IMR-90 (cell line): Measurements from ENCODE around the gene SMAD7. TPM values are rescaled to one million over a fixed set of nuclear protein-coding genes. Genes with fewer than 3 reads are reported as not detected.

ENCODE experiments used
- ATAC-seq: fragments of 200-7000 bp; cut with Tn5 transposase; 2 replicates; pipeline ENCODE4 v1.9.1; 2020; ENCODE audit warnings: low read depth, mild to moderate bottlenecking, moderate library complexity
- BruUV-seq: library from RNA; stranded (reverse); fragments of 400-500 nt; replicated peaks from 2 replicates; lab custom pipeline; 2021; lab: Mats Ljungman, UMichigan
- CTCF ChIA-PET: fragments of 300-600 bp; formaldehyde crosslinking; extraction: SDS; loops from one replicate; lab custom pipeline; 2021; ENCODE audit warnings: antibody characterized with exemption; lab: Yijun Ruan, JAX
- POLR2A ChIA-PET: fragments of 300-600 bp; sonication (Branson Sonifier 250); formaldehyde crosslinking; loops from one replicate; lab custom pipeline; 2022; ENCODE audit warnings: antibody characterized with exemption; ENCODE audit not compliant: unreplicated experiment; lab: Charles Lee
- DNase-seq: peaks from one replicate; pipeline ENCODE4 v3.0.0; 2013
- H2AFZ ChIP-seq: replicated peaks from 2 replicates; pipeline ENCODE3; 2013; ENCODE audit warnings: low read length, mild to moderate bottlenecking; ENCODE audit not compliant: poor library complexity
- H2AK5ac ChIP-seq: 2 replicates; pipeline ENCODE4 v1.6.1; 2013; ENCODE audit warnings: low read depth, low read length, inconsistent platforms
- H2AK9ac ChIP-seq: replicated peaks from 2 replicates; pipeline ENCODE3; 2013; ENCODE audit warnings: mild to moderate bottlenecking, low read depth, low read length, moderate library complexity; ENCODE audit not compliant: poor library complexity
- H2BK120ac ChIP-seq: 2 replicates; pipeline ENCODE4 v1.6.1; 2013; ENCODE audit warnings: low read depth, low read length, inconsistent platforms
- H2BK15ac ChIP-seq: 3 replicates; pipeline ENCODE4 v1.6.1; 2013; ENCODE audit warnings: low read depth, low read length, inconsistent platforms
- H2BK20ac ChIP-seq: 2 replicates; pipeline ENCODE4 v1.6.1; 2013; ENCODE audit warnings: low read depth, mild to moderate bottlenecking, inconsistent platforms, low read length, moderate library complexity
- H2BK5ac ChIP-seq: 2 replicates; pipeline ENCODE4 v1.6.1; 2013; ENCODE audit warnings: mild to moderate bottlenecking, low read depth, low read length, inconsistent platforms; ENCODE audit not compliant: poor library complexity, severe bottlenecking
- H3K14ac ChIP-seq: replicated peaks from 2 replicates; pipeline ENCODE4 v1.6.1; 2013; ENCODE audit warnings: low read depth, low read length, inconsistent platforms
- H3K18ac ChIP-seq: 2 replicates; pipeline ENCODE4 v1.6.1; 2013; ENCODE audit warnings: low read depth, low read length, control low read depth
- H3K23ac ChIP-seq: 2 replicates; pipeline ENCODE4 v1.6.1; 2013; ENCODE audit warnings: low read depth, low read length, inconsistent platforms
- H3K27ac ChIP-seq: 2 replicates; pipeline ENCODE4 v1.5.1; 2013; ENCODE audit warnings: mild to moderate bottlenecking, control low read depth, low read length; ENCODE audit not compliant: insufficient read depth
- H3K27me3 ChIP-seq: 2 replicates; pipeline ENCODE4 v1.6.1; 2013; ENCODE audit warnings: low read length; ENCODE audit not compliant: control insufficient read depth, insufficient read depth
- H3K36me3 ChIP-seq: 2 replicates; pipeline ENCODE4 v1.6.1; 2013; ENCODE audit warnings: low read length, mixed read lengths; ENCODE audit not compliant: control insufficient read depth, insufficient read depth
- H3K4ac ChIP-seq: 2 replicates; pipeline ENCODE4 v1.6.1; 2013; ENCODE audit warnings: low read depth, low read length, inconsistent platforms
- H3K4me1 ChIP-seq: 2 replicates; pipeline ENCODE4 v1.6.1; 2013; ENCODE audit warnings: low read length, mixed read lengths; ENCODE audit not compliant: control insufficient read depth, insufficient read depth
- H3K4me2 ChIP-seq: 2 replicates; pipeline ENCODE4 v1.6.1; 2013; ENCODE audit warnings: low read depth, mild to moderate bottlenecking, control low read depth, low read length, moderate library complexity
- H3K4me3 ChIP-seq: 2 replicates; pipeline ENCODE4 v1.5.1; 2013; ENCODE audit warnings: low read depth, mild to moderate bottlenecking, control low read depth, low read length, moderate library complexity; ENCODE audit not compliant: insufficient read depth
- H3K56ac ChIP-seq: 2 replicates; pipeline ENCODE4 v1.6.1; 2013; ENCODE audit warnings: low read length, inconsistent platforms; ENCODE audit not compliant: insufficient read depth; ENCODE audit errors: extremely low read depth
- H3K79me1 ChIP-seq, 2 experiments: 2 replicates each; pipeline ENCODE4 v1.6.1; 2013; ENCODE audit warnings: low read length in 2 of 2, inconsistent platforms in 1 of 2, low read depth in 1 of 2
- H3K9ac ChIP-seq: 2 replicates; pipeline ENCODE4 v1.6.1; 2013; ENCODE audit warnings: low read depth, low read length, control low read depth
- H3K9me1 ChIP-seq: 2 replicates; pipeline ENCODE4 v1.6.1; 2013; ENCODE audit warnings: low read length, inconsistent platforms; ENCODE audit not compliant: insufficient read depth
- H3K9me3 ChIP-seq: 2 replicates; pipeline ENCODE4 v1.6.1; 2013; ENCODE audit warnings: low read length; ENCODE audit not compliant: control insufficient read depth, insufficient read depth
- H4K20me1 ChIP-seq: 2 replicates; pipeline ENCODE4 v1.6.1; 2013; ENCODE audit warnings: low read length, inconsistent platforms; ENCODE audit not compliant: insufficient read depth
- H4K5ac ChIP-seq: 2 replicates; pipeline ENCODE4 v1.6.1; 2013; ENCODE audit warnings: mild to moderate bottlenecking, low read depth, low read length, control low read depth
- H4K8ac ChIP-seq, 2 experiments: 2 replicates each; pipeline ENCODE4 v1.6.1; 2013; ENCODE audit warnings: low read depth in 2 of 2, low read length in 2 of 2, control low read depth in 1 of 2, inconsistent platforms in 1 of 2
- H4K91ac ChIP-seq: 2 replicates; pipeline ENCODE4 v1.6.1; 2013; ENCODE audit warnings: low read depth, low read length, inconsistent platforms; ENCODE audit not compliant: insufficient read depth
- CEBPB ChIP-seq: IDR thresholded peaks from 2 replicates; pipeline ENCODE4 v1.6.1; 2012; ENCODE audit warnings: low read depth, low read length, improper control_type of control experiment
- MXI1 ChIP-seq: IDR thresholded peaks from 2 replicates; pipeline ENCODE4 v1.6.1; 2012; ENCODE audit warnings: low read depth, mild to moderate bottlenecking, low read length, moderate library complexity, borderline replicate concordance
- POLR2A ChIP-seq: IDR thresholded peaks from 2 replicates; pipeline ENCODE4 v1.6.1; 2012; ENCODE audit warnings: mild to moderate bottlenecking, low read depth, low read length
- RFX5 ChIP-seq: IDR thresholded peaks from 2 replicates; pipeline ENCODE4 v1.8.0; 2012; ENCODE audit warnings: low read depth, mild to moderate bottlenecking, low read length, moderate library complexity
- WGBS, 2 experiments: methylation state at CpG; one replicate each; pipeline versions ENCODE4 v1.1.5 to v1.1.7; 2013; ENCODE audit warnings: missing lambda C conversion rate in 2 of 2; ENCODE audit not compliant: insufficient read length in 1 of 2; ENCODE audit errors: extremely low coverage in 2 of 2; 5-methylcytosine and 5-hydroxymethylcytosine counted together
- dilution Hi-C: fragments of 300-500 bp; cut with HindIII; formaldehyde crosslinking; loops from one replicate; pipeline ENCODE4 v1.14.3; 2018; ENCODE audit warnings: low sequenced_read_pairs; ENCODE audit not compliant: unreplicated experiment
- in situ Hi-C: fragments of 300-500 bp; cut with MboI; formaldehyde crosslinking; loops from 3 replicates; pipeline ENCODE4 v1.14.3; 2019; ENCODE audit warnings: low sequenced_read_pairs, inconsistent platforms, mixed read lengths
- intact Hi-C: fragments of 100-400 bp; cut with micrococcal nuclease; formaldehyde crosslinking; loops from 2 replicates; pipeline ENCODE4 v1.10.0; 2022
- polyA plus RNA-seq, 3 experiments: library from polyadenylated mRNA; depleted of rRNA; stranded (reverse); fragments of >200 nt; gene quantifications; 2 replicates each; pipeline ENCODE4 v1.2.3, GENCODE V29; 2012; ENCODE audit warnings: low replicate concordance in 1 of 3
- total RNA-seq: library from RNA; depleted of rRNA; stranded (reverse); fragments of >200 nt; gene quantifications from 2 replicates; pipeline ENCODE4 v1.2.3, GENCODE V29; 2012

The SMAD7 gene
- total and polyA plus RNA-seq, 2 of the 4 experiments (the other 2 are of a cell fraction): 15.8 to 17.6 TPM

DNA sequence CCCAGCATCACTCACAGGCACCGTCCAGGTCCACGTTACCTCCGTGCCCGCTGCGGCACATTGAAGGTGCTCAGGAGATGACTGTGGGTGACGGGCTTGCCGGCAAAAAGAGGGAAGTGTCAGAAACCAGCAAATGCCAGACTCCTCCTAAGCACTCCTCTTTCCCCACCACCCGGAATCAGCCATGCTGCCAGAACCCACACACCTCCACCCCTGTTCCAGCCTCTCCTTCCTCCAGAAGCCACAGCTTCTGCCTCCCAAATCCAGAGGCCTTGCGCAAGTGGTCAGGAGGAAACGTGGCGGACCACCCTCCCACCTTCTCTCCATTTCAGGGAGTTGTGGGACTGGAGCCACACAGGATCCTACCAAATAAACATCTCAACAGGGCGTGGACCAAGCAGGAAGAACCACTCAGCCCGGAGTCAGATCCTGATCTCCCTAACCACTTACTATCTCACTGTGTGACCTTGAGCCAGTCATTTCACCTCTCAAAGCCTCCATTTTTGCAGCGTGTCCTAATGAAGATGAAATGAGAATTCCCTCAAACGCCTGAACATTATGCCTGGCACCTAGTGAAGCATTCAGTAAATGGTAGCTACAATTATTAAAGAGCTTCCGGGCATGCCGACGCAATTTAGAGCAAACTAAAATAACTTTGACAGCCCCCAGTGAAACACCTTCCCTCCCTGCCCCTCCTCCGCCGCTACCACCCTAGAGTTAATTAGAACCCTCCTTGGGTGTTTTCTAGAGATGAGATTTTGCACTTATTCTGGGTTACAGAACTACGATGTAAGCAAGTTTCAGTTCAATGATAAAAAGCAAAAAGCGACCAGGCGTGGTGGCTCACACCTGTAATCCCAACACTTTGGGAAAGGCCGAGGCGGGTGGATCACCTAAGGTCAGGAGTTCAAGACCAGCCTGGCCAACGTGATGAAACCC is 32.9 kb downstream of the SMAD7 start:
- Histone ChIP-seq H4K91ac (peak overlapping the region; percentile 11), H2AK9ac (no peak overlapping the region), H3K4ac (peak overlapping the region; percentile 60; the same call in 1 of the 2 replicates), H3K4me1 (peaks cover 17% of the 10 kb centered on the region), H3K23ac (no peak overlapping the region), H2BK5ac (no peak overlapping the region), H2AK5ac (peak overlapping the region; percentile 60; the same call in 1 of the 2 replicates), H3K14ac (no peak overlapping the region), H2BK120ac (peak overlapping the region; percentile 22; the same call in 1 of the 2 replicates), H3K79me1 (peaks cover 13 to 60% of the 10 kb centered on the region in 2 experiments; a peak in 3 of 4 replicates), H3K9me1 (peaks cover 20% of the 10 kb centered on the region), H3K9me3 (no peaks in the 10 kb centered on the region), H3K4me3 (no peak overlapping the region), H2BK20ac (peak overlapping the region; percentile 12; the same call in 1 of the 2 replicates), H3K27me3 (no peaks in the 10 kb centered on the region), H3K27ac (no peak overlapping the region), H3K36me3 (peaks cover 23% of the 10 kb centered on the region), H3K56ac (no peak overlapping the region), H4K20me1 (peaks cover 27% of the 10 kb centered on the region), H3K9ac (no peak overlapping the region), H4K5ac (no peak overlapping the region), H2BK15ac (no peak overlapping the region; the same call in 2 of the 3 replicates), H2AFZ (no peak overlapping the region), H3K18ac (no peak overlapping the region), H4K8ac (peak overlapping the region in 1 of 2 experiments; percentile 17; a peak in 1 of 4 replicates), H3K4me2 (no peak overlapping the region)
- dilution Hi-C loops (no loop called here), intact Hi-C loops (no loop called here), in situ Hi-C loops (no loop called here)
- no peak for TF ChIP-seq MXI1
- TF ChIP-seq POLR2A: peak; percentile 24; the same call in 1 of the 2 replicates
- TF ChIP-seq CEBPB: peak; percentile 81
- no peak for TF ChIP-seq RFX5
- POLR2A ChIA-PET: no interaction called here
- no TSS peak for BruUV-seq
- CTCF ChIA-PET: no interaction called here
- 92% methylated on average over 11 of the region's 26 CpGs; no CpG with 5 or more reads in 1 of the 2 experiments for WGBS, 2 experiments
- DNase-seq (no peak), ATAC-seq (no peak)
